C4-2B (cell line): Measurements from ENCODE around the gene FKBP6.
"Not testable (repeated sequence)": the region's sequence is repeated elsewhere in the genome, so short reads cannot be mapped to it uniquely, and the experiment has no call there.

Experiments
- H3K27ac ChIP-seq: fragments of 450-650 bp; 2 replicates; pipeline ENCODE4 v1.5.1; 2017
- CTCF ChIP-seq: fragments of 450-650 bp; conservative IDR thresholded peaks from 2 replicates; pipeline ENCODE4 v1.5.1; 2017; ENCODE audit warnings: mild to moderate bottlenecking
- ZFX ChIP-seq: fragments of 450-650 bp; IDR thresholded peaks from 2 replicates; pipeline ENCODE4 v1.6.1; 2017

Gene FKBP6

GRCh38 chr7:73308665-73309214, 19.2 kb upstream of the FKBP6 start, which contains the start of gene NSUN5:
Gene NSUN5 (minus strand): TSS chr7:73308826. CDS start chr7:73308790, 36 bp downstream.
- TF ChIP-seq CTCF (no peak), ZFX (0 out of 2 replicates have a peak, but pooled peaks have one; percentile 4)
- peak within 1 kb of the TSS; percentile 91 for H3K27ac ChIP-seq

GRCh38 chr7:73311421-73311820, 16.5 kb upstream of the FKBP6 start:
- not testable (repeated sequence) for H3K27ac ChIP-seq

- TF ChIP-seq ZFX: no peak
- TF ChIP-seq CTCF: no peak
- H3K27ac ChIP-seq: no peak overlapping the region
These were observed 15.0 kb upstream of the FKBP6 start for GRCh38 chr7:73312831-73313520.

GRCh38 chr7:73313521-73313906, 14.4 kb upstream of the FKBP6 start:
- no peak overlapping the region for H3K27ac ChIP-seq
- no peak for TF ChIP-seq CTCF
- no peak for TF ChIP-seq ZFX

- TF ChIP-seq CTCF (no peak), ZFX (no peak)
- no peak overlapping the region for H3K27ac ChIP-seq
These were observed 13.7 kb upstream of the FKBP6 start for GRCh38 chr7:73314271-73314670.

GRCh38 chr7:73316521-73316920, 11.4 kb upstream of the FKBP6 start:
- TF ChIP-seq CTCF (no peak), ZFX (no peak)
- no peak overlapping the region for H3K27ac ChIP-seq

GRCh38 chr7:73318656-73319204, 9.2 kb upstream of the FKBP6 start:
- H3K27ac ChIP-seq: not testable (repeated sequence)

- not testable (repeated sequence) for H3K27ac ChIP-seq
These were observed 8.4 kb upstream of the FKBP6 start for GRCh38 chr7:73319541-73319940.

- not testable (repeated sequence) for H3K27ac ChIP-seq
These were observed 8.0 kb upstream of the FKBP6 start for GRCh38 chr7:73320009-73320408.

GRCh38 chr7:73323434-73324080, 4.4 kb upstream of the FKBP6 start:
- not testable (repeated sequence) for H3K27ac ChIP-seq
